ENCODE results near the gene EEF1AKMT1.

The EEF1AKMT1 gene

DNA sequence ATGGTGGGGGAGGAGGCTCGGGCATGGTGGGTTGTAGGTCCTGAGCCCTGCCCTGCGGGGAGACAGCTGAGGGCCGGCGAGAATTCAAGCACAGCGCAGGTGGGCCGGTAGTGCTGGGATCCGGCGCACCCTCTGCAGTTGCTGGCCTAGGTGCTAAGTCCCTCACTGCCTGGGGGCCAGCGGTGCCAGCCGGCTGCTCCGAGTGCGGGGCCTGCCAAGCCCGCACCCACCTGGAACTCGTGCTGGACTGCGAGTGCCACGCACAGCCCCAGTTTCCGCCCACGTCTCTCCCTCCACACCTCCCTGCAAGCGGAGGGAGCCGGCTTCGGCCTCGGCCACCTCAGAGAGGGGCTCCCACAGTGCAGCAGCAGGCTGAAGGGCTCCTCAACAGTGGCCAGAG lies 33.7 kb downstream of the EEF1AKMT1 start:
- H3K9me3 ChIP-seq (ENCODE audit: control insufficient read depth, low read length): no peaks in the 10 kb centered on the region
- no peaks in the 10 kb centered on the region for H3K4me1 ChIP-seq
- H3K79me2 ChIP-seq: no peaks in the 10 kb centered on the region
- H3K36me3 ChIP-seq (ENCODE audit: control insufficient read depth, insufficient read depth, low read length): no peaks in the 10 kb centered on the region
- H3K27me3 ChIP-seq (ENCODE audit: control insufficient read depth, insufficient read depth, low read length): no peaks in the 10 kb centered on the region
- H3K27ac ChIP-seq: no peak overlapping the region
- TF ChIP-seq CTCF (IDR thresholded peaks at IDR 0.05): no peak
- no peak overlapping the region for H3K4me3 ChIP-seq (ENCODE audit: low read depth, low read length)
- no peak overlapping the region for H3K4me2 ChIP-seq (ENCODE audit: low read length)
- H3K9ac ChIP-seq: no peak overlapping the region
- no peak overlapping the region for H2AFZ ChIP-seq

DNA sequence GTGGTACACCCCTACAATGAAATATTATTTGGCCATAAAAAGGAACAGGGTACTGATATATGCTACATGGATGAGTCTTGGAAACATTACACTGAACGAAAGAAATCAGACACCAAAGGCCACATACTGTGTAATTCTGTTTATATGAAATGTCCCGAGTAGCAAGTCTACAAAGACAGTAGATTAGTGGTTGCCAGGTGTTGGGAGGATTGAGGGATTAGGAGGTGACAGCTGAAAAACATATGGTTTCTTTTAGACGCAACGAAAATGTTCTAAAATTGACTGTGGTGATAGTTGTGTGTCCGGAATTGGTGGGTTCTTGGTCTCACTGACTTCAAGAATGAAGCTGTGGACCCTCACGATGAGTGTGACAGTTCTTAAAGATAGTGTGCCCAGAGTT lies 35.1 kb downstream of the EEF1AKMT1 start:
- Histone ChIP-seq H3K4me2 (ENCODE audit: low read length) (no peak overlapping the region), H3K4me3 (ENCODE audit: low read depth, low read length) (no peak overlapping the region), H3K4me1 (no peaks in the 10 kb centered on the region), H3K36me3 (ENCODE audit: control insufficient read depth, insufficient read depth, low read length) (no peaks in the 10 kb centered on the region), H2AFZ (no peak overlapping the region), H3K9me3 (ENCODE audit: control insufficient read depth, low read length) (no peaks in the 10 kb centered on the region), H3K27me3 (ENCODE audit: control insufficient read depth, insufficient read depth, low read length) (no peaks in the 10 kb centered on the region), H3K9ac (no peak overlapping the region), H3K27ac (no peak overlapping the region), H3K79me2 (no peaks in the 10 kb centered on the region)
- no peak for TF ChIP-seq CTCF (IDR thresholded peaks at IDR 0.05)

- no peak for TF ChIP-seq CTCF (IDR thresholded peaks at IDR 0.05)
- Histone ChIP-seq H3K27ac (no peak overlapping the region), H3K27me3 (ENCODE audit: control insufficient read depth, insufficient read depth, low read length) (no peaks in the 10 kb centered on the region)
Measured at GRCh38 chr13:20729633-20730585, 43.9 kb downstream of the EEF1AKMT1 start.

DNA sequence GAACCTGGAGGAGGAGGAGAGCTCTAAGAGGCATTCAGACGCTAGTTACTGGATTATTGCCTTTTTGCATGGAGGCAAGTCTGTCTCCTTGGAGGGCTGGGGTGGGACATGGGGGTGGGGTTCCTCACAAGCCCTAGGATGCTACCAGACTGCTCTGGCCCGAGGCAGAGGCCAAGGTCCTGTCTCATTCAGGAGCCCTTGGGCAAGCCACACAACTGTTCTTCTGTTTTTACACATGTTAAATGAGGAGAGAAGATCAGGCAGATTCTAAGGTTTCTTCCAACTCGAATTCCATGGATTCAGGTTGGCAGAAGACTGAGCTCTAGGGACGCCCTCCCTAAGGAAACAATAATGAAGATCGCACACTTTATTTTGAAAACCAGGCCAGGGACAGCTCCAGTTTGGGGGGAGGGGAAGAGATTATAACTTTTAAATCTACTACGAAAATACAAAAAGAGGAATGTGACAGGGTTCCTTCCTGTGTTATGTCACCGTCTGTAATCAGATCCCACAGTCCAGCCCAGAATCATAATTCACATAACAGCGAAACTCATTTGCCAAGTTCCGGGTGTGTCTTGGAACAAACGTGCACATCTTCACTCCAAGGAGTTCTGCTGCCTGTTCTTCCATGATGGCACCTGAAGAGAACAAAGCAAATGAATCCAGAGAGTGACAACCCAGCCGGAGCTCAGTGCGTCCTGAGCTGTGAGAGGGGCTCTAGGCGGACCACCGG lies 45.0 kb downstream of the EEF1AKMT1 start:
- Histone ChIP-seq H3K79me2 (no peaks in the 10 kb centered on the region), H3K4me1 (no peaks in the 10 kb centered on the region), H3K27me3 (ENCODE audit: control insufficient read depth, insufficient read depth, low read length) (no peaks in the 10 kb centered on the region), H3K9ac (no peak overlapping the region), H3K4me2 (ENCODE audit: low read length) (no peak overlapping the region), H2AFZ (no peak overlapping the region), H3K9me3 (ENCODE audit: control insufficient read depth, low read length) (no peaks in the 10 kb centered on the region), H3K36me3 (ENCODE audit: control insufficient read depth, insufficient read depth, low read length) (no peaks in the 10 kb centered on the region), H3K4me3 (ENCODE audit: low read depth, low read length) (no peak overlapping the region), H3K27ac (no peak overlapping the region)
- TF ChIP-seq CTCF (IDR thresholded peaks at IDR 0.05): no peak

More at GRCh38 chr13:20729633-20730585, 43.9 kb downstream of the EEF1AKMT1 start:
- Histone ChIP-seq H2AFZ (no peak overlapping the region), H3K9ac (no peak overlapping the region), H3K79me2 (no peaks in the 10 kb centered on the region), H3K4me2 (ENCODE audit: low read length) (no peak overlapping the region), H3K36me3 (ENCODE audit: control insufficient read depth, insufficient read depth, low read length) (no peaks in the 10 kb centered on the region), H3K4me1 (no peaks in the 10 kb centered on the region), H3K9me3 (ENCODE audit: control insufficient read depth, low read length) (no peaks in the 10 kb centered on the region), H3K4me3 (ENCODE audit: low read depth, low read length) (no peak overlapping the region)
